GM19351 (cell line): Measurements from ENCODE around the gene PNPLA1.
A peak's percentile ranks its signal among the peaks of the same experiment; 100 is the strongest.

Experiments used
- ATAC-seq: cut with Tn5 transposase; IDR thresholded peaks from one replicate; pipeline ENCODE4 v1.9.1; 2021; ENCODE audit warnings: mild to moderate bottlenecking, moderate library complexity; ENCODE audit not compliant: unreplicated experiment

The PNPLA1 gene

DNA sequence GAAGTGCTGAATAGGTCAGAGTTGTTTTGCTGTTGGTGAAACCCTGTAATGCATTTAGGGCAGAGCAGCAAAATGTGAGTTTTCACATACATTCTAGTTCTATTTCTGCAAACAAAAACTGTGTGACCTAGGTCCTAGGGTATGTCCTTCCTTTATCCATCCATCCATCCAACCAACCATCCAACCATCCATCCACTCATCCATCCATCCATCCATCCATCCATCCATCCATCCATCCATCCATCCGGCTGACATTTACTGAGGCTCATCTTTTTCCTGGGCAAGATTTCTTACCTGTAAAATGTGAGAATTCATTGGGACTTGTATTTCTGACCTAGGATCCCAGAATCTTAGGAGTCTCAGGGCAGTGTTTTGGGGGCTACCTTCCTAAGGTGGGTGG is 14.5 kb downstream of the PNPLA1 start:
- no peak for ATAC-seq

DNA sequence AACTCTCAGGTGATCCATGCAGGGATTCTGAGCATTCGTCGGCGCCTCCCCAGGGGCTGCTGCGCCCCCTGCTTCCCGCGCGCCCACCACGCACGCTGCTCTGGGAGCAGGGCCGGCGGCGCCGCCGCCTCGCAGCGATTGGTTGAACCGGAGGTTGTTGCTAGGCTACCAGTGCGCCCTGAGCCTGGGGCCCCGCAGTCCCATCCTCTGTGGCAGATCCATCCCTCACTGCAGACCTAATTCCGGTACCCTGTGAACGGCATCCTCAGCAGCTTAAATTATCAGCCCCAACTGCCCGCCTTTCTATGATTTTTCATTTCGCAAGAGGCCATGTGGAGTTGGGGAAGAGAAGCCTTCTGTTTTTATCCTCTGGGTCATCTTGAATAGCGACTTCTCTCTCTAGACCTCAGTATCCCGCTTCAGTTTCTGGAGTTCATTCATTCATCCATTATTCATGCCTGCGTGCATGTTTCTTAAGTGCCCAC is 15.4 kb downstream of the PNPLA1 start:
- ATAC-seq: no peak

DNA sequence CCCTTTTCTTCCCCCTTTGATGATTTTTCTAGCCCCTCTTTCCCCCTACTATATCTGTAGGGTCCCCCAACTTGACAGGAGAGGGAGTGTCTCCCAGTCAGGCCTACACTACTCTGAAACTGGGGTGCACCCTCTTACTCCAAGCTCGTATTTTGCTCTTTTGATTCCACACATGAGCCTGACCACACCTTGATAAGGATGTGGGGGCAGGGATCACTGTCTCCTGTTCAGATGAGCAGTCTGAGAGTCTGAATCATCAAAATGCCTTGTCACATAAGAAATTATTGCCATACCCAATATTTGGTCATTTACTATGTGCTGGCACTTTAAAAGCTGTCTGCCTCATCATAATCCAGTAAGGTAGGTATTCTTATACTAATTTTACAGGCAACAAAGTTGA is 15.9 kb downstream of the PNPLA1 start:
- ATAC-seq: no peak

DNA sequence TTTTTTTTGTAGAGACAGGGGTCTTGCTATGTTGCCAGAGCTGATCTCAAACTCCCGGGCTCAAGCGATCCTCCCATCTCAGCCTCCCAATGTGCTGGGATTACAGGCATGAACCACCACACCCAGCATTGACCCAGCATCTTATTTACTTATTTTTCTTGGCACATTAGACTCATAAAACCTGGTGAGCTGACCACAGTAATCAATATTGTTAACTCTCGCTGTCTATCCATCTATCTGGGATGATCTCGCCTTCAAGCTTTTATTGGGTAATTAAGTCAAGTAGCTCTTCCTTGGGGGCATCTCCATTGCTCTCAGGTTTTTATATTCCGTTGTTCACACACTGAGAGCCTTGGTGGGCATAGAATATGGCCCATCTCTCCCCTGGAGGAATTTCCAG is 17.0 kb downstream of the PNPLA1 start:
- no peak for ATAC-seq

DNA sequence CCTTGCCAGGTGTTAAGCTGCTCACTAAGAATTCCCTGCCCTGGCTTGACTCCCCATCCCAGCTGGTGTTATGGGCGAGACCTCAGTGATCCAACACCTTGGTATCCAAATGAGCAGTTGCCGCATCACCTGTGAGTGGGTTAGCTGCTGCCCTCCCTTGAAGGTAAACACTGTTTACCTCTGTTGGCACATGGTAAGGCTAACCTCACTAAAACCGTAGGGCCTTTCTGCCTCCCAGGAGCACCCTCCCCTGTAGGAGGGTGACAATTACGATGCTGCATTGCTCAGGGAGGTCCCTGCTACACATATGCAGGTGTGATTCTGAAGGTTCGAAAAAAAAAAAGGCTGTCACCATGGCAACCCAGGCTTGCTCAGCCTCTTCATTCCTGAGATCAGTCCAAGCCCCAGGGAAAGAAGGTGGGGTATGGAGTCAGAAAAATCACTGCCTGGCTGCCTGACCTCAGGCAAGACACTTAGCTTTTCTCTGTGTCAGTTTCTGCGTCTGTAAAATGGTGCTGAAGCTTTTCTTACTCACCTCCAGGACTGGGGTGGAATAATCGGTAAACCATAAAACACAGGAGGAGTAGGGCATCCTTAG is 19.5 kb downstream of the PNPLA1 start:
- no peak for ATAC-seq

DNA sequence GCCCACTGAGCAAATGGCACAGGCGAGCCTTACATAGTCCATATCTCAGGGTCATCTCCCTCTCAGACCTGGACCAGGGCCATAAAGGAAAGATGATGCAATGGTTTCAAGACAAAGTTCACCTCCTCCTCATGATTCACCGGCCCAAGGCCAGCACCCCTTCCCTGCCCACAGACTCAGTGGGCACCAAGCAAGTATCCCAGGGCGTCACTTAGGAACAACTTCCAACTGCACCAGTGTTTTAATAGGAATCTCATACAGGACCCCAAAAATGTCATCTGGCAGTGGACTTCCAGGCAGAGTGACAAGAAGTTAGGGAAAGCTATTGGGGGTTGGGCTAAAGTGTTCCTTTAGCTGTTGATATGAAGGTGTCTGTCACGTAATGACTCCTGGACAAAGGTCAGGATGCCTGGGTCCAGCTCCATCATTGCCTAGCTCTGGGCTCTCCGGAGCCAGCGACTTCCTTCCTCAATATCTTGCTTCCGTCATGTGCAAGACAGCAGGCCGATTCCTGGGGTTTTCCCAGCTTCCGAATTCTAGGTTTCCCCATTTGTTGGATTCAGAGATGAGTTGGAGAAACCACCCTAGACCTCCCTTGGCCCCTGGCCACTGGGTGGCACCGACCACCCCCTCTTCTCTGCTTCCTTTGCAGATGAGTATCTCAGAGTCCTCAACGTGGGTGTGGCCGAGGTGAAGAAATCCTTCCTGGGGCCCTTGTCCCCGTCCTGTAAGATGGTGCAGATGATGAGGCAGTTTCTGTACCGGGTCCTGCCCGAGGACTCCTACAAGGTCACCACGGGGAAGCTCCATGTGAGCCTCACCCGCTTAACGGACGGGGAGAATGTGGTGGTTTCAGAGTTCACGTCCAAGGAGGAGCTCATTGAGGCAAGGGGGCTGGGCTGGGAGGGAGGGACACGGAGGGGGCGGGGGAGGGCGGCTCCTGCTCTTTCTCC is 21.1 kb downstream of the PNPLA1 start:
- no peak for ATAC-seq

DNA sequence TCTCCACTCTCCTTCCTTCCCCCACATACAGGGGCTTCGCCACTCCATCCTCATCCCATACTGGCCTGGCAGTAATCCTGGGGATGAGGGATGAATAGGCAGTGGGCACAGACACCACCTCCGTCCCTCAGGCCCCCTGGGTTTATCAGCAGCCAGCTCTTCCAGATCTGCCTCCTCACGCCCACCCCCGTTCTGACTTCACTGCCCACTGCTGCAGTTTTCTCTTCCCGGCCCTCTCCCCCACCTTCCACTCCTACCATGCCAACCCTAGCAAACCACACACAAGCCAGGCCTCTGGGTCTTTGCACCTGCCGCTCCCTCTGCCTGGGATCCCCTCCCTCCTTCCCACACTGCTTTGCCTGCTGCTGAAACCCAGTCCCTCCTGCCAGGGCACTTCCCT is 22.3 kb downstream of the PNPLA1 start:
- no peak for ATAC-seq

DNA sequence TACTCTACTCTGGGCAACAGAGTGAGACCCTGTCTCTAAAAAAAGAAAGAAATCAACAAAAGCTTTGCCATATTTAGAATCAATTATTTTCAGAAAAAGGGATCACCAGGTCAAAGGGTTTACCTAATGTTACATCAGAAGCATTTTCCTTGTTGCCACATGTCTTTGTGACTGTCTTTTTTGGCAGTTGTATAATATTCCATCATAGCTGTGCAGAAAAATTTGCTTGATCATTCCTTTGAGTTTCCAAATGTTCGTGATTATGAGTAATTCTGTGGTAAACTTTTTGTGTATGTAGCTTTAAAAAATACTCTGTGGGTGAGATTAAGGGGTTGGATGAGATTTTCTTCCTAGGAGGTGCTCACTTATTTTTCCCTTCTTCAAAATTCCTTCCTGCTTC is 26.4 kb downstream of the PNPLA1 start:
- ATAC-seq: no peak

DNA sequence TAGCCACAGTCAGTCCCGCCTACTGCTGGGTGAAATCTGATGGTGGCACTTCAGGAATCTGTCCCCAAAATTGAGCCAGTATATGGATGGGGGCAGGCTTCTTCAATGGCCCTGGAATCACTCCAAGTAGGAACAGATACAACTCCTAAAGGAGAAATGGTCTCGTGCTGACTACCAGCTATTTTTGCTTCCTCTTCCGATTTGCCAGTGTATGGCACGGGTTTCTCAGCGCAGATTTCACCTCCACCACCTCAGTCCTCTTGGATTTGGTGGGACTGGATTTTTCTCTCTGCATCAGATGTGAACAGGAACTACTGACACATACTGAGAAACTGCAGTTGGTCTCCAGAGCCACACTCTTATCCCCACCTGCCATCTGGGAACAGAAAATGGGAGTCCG is 27.2 kb downstream of the PNPLA1 start:
- ATAC-seq: no peak

DNA sequence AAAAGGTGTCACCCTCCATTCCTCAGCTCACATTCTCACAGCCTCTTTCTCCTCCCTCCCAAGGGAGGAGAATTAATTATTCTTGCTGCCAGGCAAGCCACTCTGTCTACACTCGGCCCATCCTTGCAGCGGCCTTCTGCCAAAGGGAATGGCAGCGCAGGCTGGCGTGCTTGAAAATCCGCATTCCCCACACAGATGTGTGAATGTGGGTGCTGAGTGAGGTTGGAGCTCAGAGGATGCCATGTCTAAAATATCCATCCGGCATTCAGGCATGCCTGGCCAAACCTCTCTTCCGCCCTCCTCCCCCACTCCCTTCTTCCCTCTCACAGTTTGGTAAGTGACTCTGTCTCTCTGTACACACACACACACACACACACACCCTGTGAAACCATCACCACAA is 27.7 kb downstream of the PNPLA1 start:
- no peak for ATAC-seq

DNA sequence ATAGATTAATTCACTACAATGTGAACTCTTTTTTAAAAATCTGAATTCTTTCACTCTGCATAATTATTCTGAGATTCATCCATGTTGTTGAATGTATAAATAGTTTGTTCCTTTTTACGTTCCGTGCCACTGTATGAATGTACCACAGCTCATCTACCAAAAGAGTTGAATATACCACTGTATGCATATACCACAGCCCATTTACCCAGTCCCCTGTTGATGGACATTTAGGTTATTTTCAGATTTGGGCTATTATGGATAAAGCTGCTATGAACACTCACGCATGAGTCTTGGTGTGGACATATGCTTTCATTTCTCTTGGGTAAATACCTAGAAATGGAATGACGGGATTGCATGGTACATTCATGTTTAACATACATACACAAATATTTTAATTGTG is 28.2 kb downstream of the PNPLA1 start:
- no peak for ATAC-seq

DNA sequence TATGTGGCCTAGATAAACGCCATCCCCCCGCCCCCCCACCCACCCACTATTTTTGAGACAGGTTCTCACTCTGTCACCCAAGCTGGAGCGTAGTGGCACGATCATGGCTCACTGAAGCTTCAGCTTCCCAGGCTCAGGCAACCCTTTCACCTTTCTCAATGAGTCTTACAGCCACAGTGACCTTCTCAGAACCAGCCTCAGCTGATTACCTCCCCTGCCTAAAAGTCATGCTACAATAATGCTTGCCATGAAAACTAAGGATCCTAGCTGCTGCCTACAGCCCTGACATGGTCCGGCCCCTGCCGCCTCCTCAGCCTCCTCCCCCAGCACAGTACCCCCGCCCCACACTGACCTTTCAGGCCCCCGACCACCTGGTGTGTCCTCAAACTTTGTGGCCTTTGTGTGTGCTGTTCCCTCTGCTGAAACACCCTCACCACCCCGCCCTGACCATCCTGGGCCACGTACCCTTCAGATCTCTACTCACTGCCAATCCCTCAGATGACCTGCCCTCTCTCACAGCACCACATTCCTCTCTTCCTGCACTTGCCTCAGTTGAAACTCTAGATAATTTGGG is 31.3 kb downstream of the PNPLA1 start:
- ATAC-seq: no peak

DNA sequence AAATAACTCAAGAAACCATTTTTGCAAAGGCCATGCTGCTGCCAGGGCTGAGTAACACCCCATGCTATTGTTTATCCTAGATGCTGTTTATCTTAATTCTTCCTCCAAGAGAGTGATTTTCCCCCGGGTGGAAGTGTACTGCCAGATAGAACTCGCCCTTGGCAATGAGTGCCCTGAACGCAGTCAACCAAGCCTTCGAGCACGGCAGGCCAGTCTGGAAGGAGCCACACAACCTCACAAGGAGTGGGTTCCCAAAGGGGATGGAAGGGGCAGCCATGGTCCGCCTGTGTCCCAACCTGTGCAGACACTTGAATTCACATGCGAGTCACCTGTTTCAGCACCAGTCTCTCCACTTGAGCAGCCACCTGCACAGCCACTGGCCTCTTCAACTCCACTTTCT is 31.9 kb downstream of the PNPLA1 start:
- no peak for ATAC-seq

DNA sequence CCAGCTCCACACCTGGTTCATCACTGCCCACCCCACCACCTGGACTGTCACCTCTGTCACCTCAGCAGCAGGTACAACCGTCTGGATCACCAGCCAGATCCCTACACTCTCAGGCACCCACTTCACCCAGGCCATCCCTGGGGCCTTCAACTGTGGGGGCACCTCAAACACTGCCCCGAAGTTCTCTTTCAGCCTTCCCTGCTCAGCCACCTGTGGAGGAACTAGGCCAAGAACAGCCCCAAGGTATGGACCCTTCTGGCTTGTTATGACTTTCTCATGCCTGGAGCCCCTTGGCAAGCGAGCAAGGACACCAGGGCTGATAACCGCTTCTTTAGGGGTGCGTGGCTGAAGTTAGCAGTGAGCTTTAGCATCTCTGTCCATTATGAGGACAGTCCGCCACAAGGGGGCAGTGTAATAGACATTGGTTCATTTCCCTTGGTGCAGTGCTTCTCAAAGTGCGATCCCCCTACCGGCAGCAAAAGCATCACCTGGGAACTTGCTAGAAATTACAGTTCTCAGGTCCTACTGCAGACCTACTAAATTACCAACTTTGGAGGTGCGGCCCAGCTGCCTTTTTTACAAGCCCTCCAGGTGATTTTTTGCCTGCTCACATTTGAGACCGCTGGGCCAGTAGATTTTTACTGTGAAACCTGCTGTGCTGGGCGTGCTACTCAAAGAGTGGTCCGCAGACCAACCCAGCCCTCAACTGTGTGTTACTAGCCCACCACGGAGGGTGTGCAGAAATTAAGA is 32.5 kb downstream of the PNPLA1 start:
- ATAC-seq: peak; percentile 83

DNA sequence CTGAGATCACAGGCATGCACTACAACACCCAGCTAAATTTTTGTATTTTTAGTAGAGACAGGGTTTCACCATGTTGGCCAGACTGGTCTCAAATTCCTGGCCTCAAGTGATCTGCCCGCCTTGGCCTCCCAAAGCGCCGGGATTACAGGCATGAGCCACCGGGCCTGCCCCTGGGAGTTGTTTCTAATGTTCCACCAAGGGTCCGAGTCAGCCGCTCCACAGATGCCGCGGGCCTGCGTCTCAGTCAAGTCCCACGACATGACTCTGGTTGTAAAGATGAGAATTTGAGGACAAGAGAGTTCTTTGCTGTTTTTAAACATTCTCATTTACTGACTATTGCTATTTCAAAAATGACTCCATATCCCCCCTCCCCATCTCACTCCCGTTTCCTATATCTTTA is 36.0 kb downstream of the PNPLA1 start:
- no peak for ATAC-seq

DNA sequence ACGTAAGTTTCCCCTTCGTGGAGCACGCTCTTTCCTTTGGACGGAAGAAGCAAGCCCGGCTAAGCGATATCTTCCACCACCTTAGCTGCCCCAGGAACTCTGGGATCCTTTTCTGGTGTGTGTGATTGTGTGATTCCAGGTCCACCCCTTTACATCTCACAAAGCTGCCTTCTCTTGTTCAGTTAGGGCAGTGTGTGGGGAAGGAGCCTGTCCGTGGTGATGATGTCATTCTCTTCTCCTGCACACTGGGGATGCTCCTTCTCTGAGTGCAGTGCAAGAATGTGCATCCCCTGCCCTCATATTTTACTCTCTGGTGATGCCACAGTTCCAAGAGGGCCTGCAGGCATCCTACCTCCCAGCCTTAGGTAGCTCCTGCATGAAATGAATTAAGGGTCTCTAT is 36.5 kb downstream of the PNPLA1 start:
- ATAC-seq: no peak

DNA sequence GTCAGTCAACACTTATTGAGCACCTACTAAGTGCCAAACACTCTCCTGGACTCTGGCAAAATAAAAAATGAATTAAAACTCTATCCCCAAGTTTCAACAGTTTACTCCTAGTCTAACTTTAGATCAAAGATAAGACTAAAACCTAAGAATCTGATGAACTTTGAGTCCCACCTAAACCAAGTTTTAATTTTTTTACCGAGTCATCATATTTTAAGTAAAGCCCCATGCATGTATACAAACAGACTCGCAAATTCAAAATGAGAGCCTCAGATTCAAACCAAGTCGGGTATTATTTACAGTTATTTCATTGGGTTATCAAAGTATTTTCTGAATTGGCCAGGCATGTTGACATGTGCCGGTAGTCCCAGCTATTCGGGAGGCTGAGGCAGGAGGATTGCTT is 38.7 kb downstream of the PNPLA1 start:
- ATAC-seq: no peak

DNA sequence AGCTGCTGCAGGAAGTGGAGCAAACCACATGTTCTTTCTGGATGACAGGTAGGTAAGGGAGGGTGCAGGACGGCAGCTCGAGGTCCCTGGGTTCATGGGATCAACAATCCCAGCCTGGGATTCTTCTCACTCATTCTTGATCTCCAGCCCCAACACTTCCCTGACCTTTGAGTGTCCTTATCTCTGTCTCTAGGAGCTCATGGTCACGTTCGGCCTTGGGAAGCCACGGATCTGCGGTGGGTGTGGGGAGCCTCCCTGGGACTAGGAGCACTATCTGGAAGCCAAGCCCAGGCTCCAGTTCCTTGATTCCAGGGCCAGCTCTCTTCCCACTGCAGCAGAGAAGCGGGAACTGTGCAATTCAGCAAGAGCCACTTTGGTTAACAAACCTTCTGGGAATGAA is 39.3 kb downstream of the PNPLA1 start:
- no peak for ATAC-seq

DNA sequence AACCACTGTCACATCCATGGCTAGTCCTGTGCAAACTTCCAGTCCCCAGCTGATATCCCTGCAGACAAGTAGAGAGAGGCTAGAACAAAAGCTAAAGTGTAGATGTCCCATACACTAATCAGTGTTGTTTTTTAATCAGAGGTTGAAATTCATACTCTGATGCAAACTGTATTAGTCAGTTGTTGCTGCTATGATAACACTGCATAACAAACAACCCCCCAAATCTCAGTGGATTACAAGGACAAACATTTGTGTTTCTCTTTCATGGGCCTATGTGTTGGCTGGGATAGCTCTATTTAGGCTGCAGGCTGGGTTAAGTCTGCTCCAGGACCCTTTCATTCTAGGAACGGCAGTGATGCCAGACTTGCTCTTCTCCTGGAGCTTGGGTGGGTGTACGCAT is 40.0 kb downstream of the PNPLA1 start:
- ATAC-seq: no peak

DNA sequence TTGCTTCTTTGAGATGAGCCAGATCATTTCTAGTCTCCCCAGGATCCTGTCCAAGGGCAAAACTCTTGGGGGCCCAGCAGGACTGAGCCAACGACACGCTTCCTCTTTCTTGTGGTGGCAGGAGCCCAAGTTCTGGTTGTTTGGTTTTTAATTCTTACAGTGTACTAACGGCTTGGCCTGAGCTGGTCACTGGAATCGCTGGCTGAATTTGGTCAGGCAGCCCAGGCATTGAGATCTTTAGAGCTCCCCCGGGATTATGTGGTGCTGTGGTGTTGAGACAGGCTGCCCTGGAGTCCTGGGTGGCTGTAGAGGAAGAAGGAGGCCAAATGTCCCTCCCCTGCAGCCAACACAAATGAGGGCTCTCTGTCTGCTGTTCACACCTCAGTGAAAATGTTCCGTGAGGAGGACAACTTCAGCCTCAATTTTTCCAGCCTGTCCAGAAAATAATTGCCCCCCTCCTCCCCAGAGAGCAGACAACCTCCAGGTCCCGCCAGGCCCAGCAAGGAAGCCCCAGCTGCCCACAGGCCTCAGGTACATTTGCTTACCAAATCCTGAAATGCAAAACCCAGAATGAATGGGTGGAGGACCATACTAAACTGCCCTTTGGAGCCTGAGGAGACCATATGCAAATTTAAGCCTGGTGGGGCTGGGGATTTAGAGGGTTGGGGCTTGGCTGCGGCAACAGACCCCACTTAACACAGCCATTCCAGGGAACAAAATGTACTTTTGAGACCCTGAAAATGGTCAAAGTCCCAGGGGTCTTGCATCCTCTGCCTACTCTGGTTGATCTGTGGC is 43.2 kb downstream of the PNPLA1 start:
- peak; percentile 65 for ATAC-seq

DNA sequence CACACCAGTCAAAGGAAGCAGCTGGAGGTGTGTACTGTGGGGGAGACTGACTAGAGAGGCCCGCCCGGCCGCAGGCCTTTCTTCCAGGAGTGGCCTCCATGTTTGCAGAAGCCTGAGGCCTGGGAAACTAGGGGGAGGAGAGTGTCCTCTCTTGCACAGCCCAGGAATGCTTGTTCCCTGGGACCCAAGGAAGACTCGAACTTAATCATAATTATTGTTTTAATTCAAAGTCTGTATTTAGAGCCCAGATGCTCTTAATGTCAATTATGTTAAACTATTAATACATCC is 43.7 kb downstream of the PNPLA1 start:
- ATAC-seq: no peak
